GM12873 (cell line): ENCODE results near the gene CPLX3.

ENCODE experiments used
- CTCF ChIP-seq: IDR thresholded peaks from 2 replicates; pipeline ENCODE4 v1.5.1; 2012; ENCODE audit warnings: low read depth, mild to moderate bottlenecking, moderate library complexity, low read length, control low read depth; ENCODE audit not compliant: insufficient read depth; ENCODE audit errors: missing control alignments

Gene CPLX3

GRCh38 chr15:74857671-74858368 is 31.4 kb downstream of the CPLX3 start:
- TF ChIP-seq CTCF: no peak

- no peak for TF ChIP-seq CTCF
Observed at GRCh38 chr15:74858369-74858740, 31.9 kb downstream of the CPLX3 start.

GRCh38 chr15:74863239-74864056 is 37.0 kb downstream of the CPLX3 start:
- TF ChIP-seq CTCF: no peak

- TF ChIP-seq CTCF: no peak
Observed at GRCh38 chr15:74864296-74864695, 37.9 kb downstream of the CPLX3 start.

- no peak for TF ChIP-seq CTCF
Observed at GRCh38 chr15:74865316-74865715, 38.9 kb downstream of the CPLX3 start.

GRCh38 chr15:74866090-74866489 is 39.7 kb downstream of the CPLX3 start:
- TF ChIP-seq CTCF: no peak

GRCh38 chr15:74867466-74868038 is 41.1 kb downstream of the CPLX3 start:
- TF ChIP-seq CTCF: no peak
